ENCODE data around the gene CCNL2.
A peak's percentile ranks its signal among the peaks of the same experiment; 100 is the strongest.

The CCNL2 gene

GRCh38 chr1:1373051-1373814 lies 25.9 kb downstream of the CCNL2 start:
- H3K14ac ChIP-seq (ENCODE audit: low read length in 2 of 2): no peak overlapping the region
- DNase-seq: no peak
- no peak overlapping the region for H2BK12ac ChIP-seq (ENCODE audit: low read length in 2 of 2)
- peaks cover 35% of the 10 kb centered on the region for H3K4me1 ChIP-seq (ENCODE audit: control insufficient read depth, insufficient read depth, low read depth, low read length)
- peak overlapping the region; percentile 94 for H3K9ac ChIP-seq (ENCODE audit: low read length)
- H3K27me3 ChIP-seq (ENCODE audit: control insufficient read depth in 1 of 2, insufficient read depth in 1 of 2, low read length in 2 of 2): no peaks in the 10 kb centered on the region
- H4K8ac ChIP-seq (ENCODE audit: low read length): no peak overlapping the region
- no peak overlapping the region for H4K91ac ChIP-seq (ENCODE audit: low read length)
- peaks cover 11 to 44% of the 10 kb centered on the region in 2 experiments for H3K36me3 ChIP-seq (ENCODE audit: control insufficient read depth in 1 of 2, insufficient read depth in 2 of 2, low read depth in 1 of 2, low read length in 2 of 2)
- peaks cover 18% of the 10 kb centered on the region for H3K79me1 ChIP-seq (replicated peaks; ENCODE audit: low read length, poor library complexity, severe bottlenecking)
- H2BK120ac ChIP-seq (ENCODE audit: low read depth, low read length): no peak overlapping the region
- no peak overlapping the region for H2BK5ac ChIP-seq (ENCODE audit: low read depth, low read length, poor library complexity, severe bottlenecking)
- WGBS: 97% methylated on average over 25 of the region's 26 CpGs
- peak overlapping the region; percentile 9 for H3K4me2 ChIP-seq (ENCODE audit: low read length, poor library complexity, severe bottlenecking)
- H3K23ac ChIP-seq (ENCODE audit: low read length in 2 of 2): no peak overlapping the region
- no peaks in the 10 kb centered on the region for H3K9me3 ChIP-seq (ENCODE audit: control insufficient read depth, low read length)
- peak overlapping the region in 1 of 2 experiments; percentile 93 for H3K4me3 ChIP-seq (ENCODE audit: insufficient read depth in 1 of 2, low read depth in 1 of 2, low read length in 2 of 2)
- no peak overlapping the region for H3K18ac ChIP-seq (ENCODE audit: low read depth in 1 of 2, low read length in 2 of 2)
- no peak overlapping the region for H3K4ac ChIP-seq (ENCODE audit: low read depth in 1 of 2, low read length in 2 of 2)
- H2BK15ac ChIP-seq (ENCODE audit: low read depth, poor library complexity, severe bottlenecking): no peak overlapping the region
- no peak overlapping the region for H2AFZ ChIP-seq (ENCODE audit: low read depth, low read length)
- H2AK5ac ChIP-seq (ENCODE audit: low read length, severe bottlenecking): no peak overlapping the region
- H3K27ac ChIP-seq (ENCODE audit: low read length, poor library complexity, severe bottlenecking): no peak overlapping the region

GRCh38 chr1:1371746-1372711 lies 27.1 kb downstream of the CCNL2 start:
- peak overlapping the region; percentile 56 for H4K8ac ChIP-seq (ENCODE audit: low read length)

GRCh38 chr1:1371364-1371745 lies 27.8 kb downstream of the CCNL2 start:
- Histone ChIP-seq H3K9me3 (ENCODE audit: control insufficient read depth, low read length) (no peaks in the 10 kb centered on the region), H2BK5ac (ENCODE audit: low read depth, low read length, poor library complexity, severe bottlenecking) (no peak overlapping the region), H2AFZ (ENCODE audit: low read depth, low read length) (no peak overlapping the region), H3K4me1 (ENCODE audit: control insufficient read depth, insufficient read depth, low read depth, low read length) (peaks cover 34% of the 10 kb centered on the region), H3K27me3 (ENCODE audit: control insufficient read depth in 1 of 2, insufficient read depth in 1 of 2, low read length in 2 of 2) (no peaks in the 10 kb centered on the region), H3K4ac (ENCODE audit: low read depth in 1 of 2, low read length in 2 of 2) (no peak overlapping the region), H3K14ac (ENCODE audit: low read length in 2 of 2) (no peak overlapping the region), H2BK15ac (ENCODE audit: low read depth, poor library complexity, severe bottlenecking) (peak overlapping the region; percentile 26), H2BK120ac (ENCODE audit: low read depth, low read length) (no peak overlapping the region), H4K91ac (ENCODE audit: low read length) (peak overlapping the region; percentile 43), H3K23ac (ENCODE audit: low read length in 2 of 2) (no peak overlapping the region), H3K79me1 (replicated peaks; ENCODE audit: low read length, poor library complexity, severe bottlenecking) (peaks cover 16% of the 10 kb centered on the region), H4K8ac (ENCODE audit: low read length) (no peak overlapping the region), H3K4me2 (ENCODE audit: low read length, poor library complexity, severe bottlenecking) (no peak overlapping the region), H3K9ac (ENCODE audit: low read length) (peak overlapping the region; percentile 37), H3K27ac (ENCODE audit: low read length, poor library complexity, severe bottlenecking) (peak overlapping the region; percentile 27), H3K18ac (ENCODE audit: low read depth in 1 of 2, low read length in 2 of 2) (no peak overlapping the region), H2BK12ac (ENCODE audit: low read length in 2 of 2) (no peak overlapping the region), H3K36me3 (ENCODE audit: control insufficient read depth in 1 of 2, insufficient read depth in 2 of 2, low read depth in 1 of 2, low read length in 2 of 2) (peaks cover 11 to 38% of the 10 kb centered on the region in 2 experiments), H3K4me3 (ENCODE audit: insufficient read depth in 1 of 2, low read depth in 1 of 2, low read length in 2 of 2) (peak overlapping the region in 1 of 2 experiments; percentile 42), H2AK5ac (ENCODE audit: low read length, severe bottlenecking) (peak overlapping the region; percentile 30)
- no peak for DNase-seq
- 93% methylated on average over 12 of the region's 12 CpGs for WGBS

More at GRCh38 chr1:1371746-1372711, 27.1 kb downstream of the CCNL2 start:
- Histone ChIP-seq H3K9ac (ENCODE audit: low read length) (peak overlapping the region; percentile 55), H2AFZ (ENCODE audit: low read depth, low read length) (no peak overlapping the region), H2BK120ac (ENCODE audit: low read depth, low read length) (no peak overlapping the region), H3K14ac (ENCODE audit: low read length in 2 of 2) (no peak overlapping the region), H2AK5ac (ENCODE audit: low read length, severe bottlenecking) (peak overlapping the region; percentile 33), H3K18ac (ENCODE audit: low read depth in 1 of 2, low read length in 2 of 2) (no peak overlapping the region), H3K4me2 (ENCODE audit: low read length, poor library complexity, severe bottlenecking) (peak overlapping the region; percentile 45), H2BK12ac (ENCODE audit: low read length in 2 of 2) (no peak overlapping the region), H3K27me3 (ENCODE audit: control insufficient read depth in 1 of 2, insufficient read depth in 1 of 2, low read length in 2 of 2) (no peaks in the 10 kb centered on the region), H3K79me1 (replicated peaks; ENCODE audit: low read length, poor library complexity, severe bottlenecking) (peaks cover 16% of the 10 kb centered on the region), H4K91ac (ENCODE audit: low read length) (peak overlapping the region; percentile 43), H3K27ac (ENCODE audit: low read length, poor library complexity, severe bottlenecking) (peak overlapping the region; percentile 27), H3K9me3 (ENCODE audit: control insufficient read depth, low read length) (no peaks in the 10 kb centered on the region), H3K23ac (ENCODE audit: low read length in 2 of 2) (no peak overlapping the region), H3K4ac (ENCODE audit: low read depth in 1 of 2, low read length in 2 of 2) (peak overlapping the region in 1 of 2 experiments; percentile 25), H3K4me1 (ENCODE audit: control insufficient read depth, insufficient read depth, low read depth, low read length) (peaks cover 35% of the 10 kb centered on the region), H3K36me3 (ENCODE audit: control insufficient read depth in 1 of 2, insufficient read depth in 2 of 2, low read depth in 1 of 2, low read length in 2 of 2) (peaks cover 11 to 40% of the 10 kb centered on the region in 2 experiments), H2BK15ac (ENCODE audit: low read depth, poor library complexity, severe bottlenecking) (peak overlapping the region; percentile 26), H2BK5ac (ENCODE audit: low read depth, low read length, poor library complexity, severe bottlenecking) (no peak overlapping the region), H3K4me3 (ENCODE audit: insufficient read depth in 1 of 2, low read depth in 1 of 2, low read length in 2 of 2) (peak overlapping the region in 1 of 2 experiments; percentile 42)
- 54% methylated on average over 25 of the region's 26 CpGs for WGBS
- peak; percentile 68 for DNase-seq

Measured in mesenchymal stem cell (in vitro differentiated cells and primary cell).